OCI-LY3 (cell line): Measurements from ENCODE around the gene CNOT9.
"Not testable (repeated sequence)": the region's sequence is repeated elsewhere in the genome, so short reads cannot be mapped to it uniquely, and the experiment has no call there.

Experiments
- H2AFZ ChIP-seq: fragments of 200-600, 300-600 bp; shearing (Covaris generic); 2 replicates; pipeline ENCODE4 v1.6.0; 2014; ENCODE audit warnings: antibody characterized with exemption, low read depth, low read length
- H3K27ac ChIP-seq: fragments of 200-600, 300-600 bp; sonication (generic); 2 replicates; pipeline ENCODE4 v1.5.1; 2014; ENCODE audit warnings: mild to moderate bottlenecking, low read length, moderate library complexity, mixed read lengths
- H3K27me3 ChIP-seq: fragments of 200-600, 300-600 bp; sonication (generic); 2 replicates; pipeline ENCODE4 v1.6.1; 2014; ENCODE audit warnings: low read depth, low read length, mixed read lengths
- H3K36me3 ChIP-seq: fragments of 200-600, 300-600 bp; sonication (generic); replicated peaks from 2 replicates; pipeline ENCODE3; 2014; ENCODE audit warnings: low read depth, low read length, mixed read lengths
- H3K4me1 ChIP-seq: fragments of 300-600, 200-600 bp; sonication (generic); 2 replicates; pipeline ENCODE4 v1.6.1; 2014; ENCODE audit warnings: low read length, mixed read lengths
- H3K4me2 ChIP-seq: fragments of 200-600, 300-600 bp; sonication (generic); 2 replicates; pipeline ENCODE4 v1.6.1; 2014; ENCODE audit warnings: low read length, mixed read lengths
- H3K4me3 ChIP-seq: fragments of 300-600, 200-600 bp; sonication (generic); 2 replicates; pipeline ENCODE4 v1.5.1; 2014; ENCODE audit warnings: antibody characterized with exemption, mild to moderate bottlenecking, low read length, moderate library complexity
- H3K79me2 ChIP-seq: fragments of 300-600, 200-600 bp; shearing (Covaris generic); 2 replicates; pipeline ENCODE4 v1.6.1; 2014; ENCODE audit warnings: mild to moderate bottlenecking, low read length, mixed read lengths
- H3K9ac ChIP-seq: fragments of 300-600, 200-600 bp; shearing (Covaris generic); 2 replicates; pipeline ENCODE4 v1.6.0; 2014; ENCODE audit warnings: mild to moderate bottlenecking, low read length, moderate library complexity
- H3K9me3 ChIP-seq: fragments of 200-600, 300-600 bp; shearing (Covaris generic); 2 replicates; pipeline ENCODE4 v1.6.1; 2014; ENCODE audit warnings: low read length, mixed read lengths; ENCODE audit not compliant: insufficient read depth
- H4K20me1 ChIP-seq: fragments of 200-600, 300-600 bp; sonication (generic); 2 replicates; pipeline ENCODE4 v1.6.1; 2016; ENCODE audit warnings: low read length, mixed read lengths; ENCODE audit not compliant: insufficient read depth
- CTCF ChIP-seq: fragments of 200-600, 300-600 bp; sonication (generic); IDR thresholded peaks from 2 replicates; pipeline ENCODE4 v1.5.1; 2014; ENCODE audit warnings: antibody characterized with exemption, low read length, low read depth
- EZH2phosphoT487 ChIP-seq: fragments of 200-600 bp; shearing (Covaris generic); IDR thresholded peaks from 2 replicates; pipeline ENCODE4 v1.6.1; 2018; ENCODE audit warnings: antibody characterized with exemption, mixed run types, low read depth

Gene CNOT9

GRCh38 chr2:218568190-218569037, at the start of gene CNOT9, which contains the start of gene USP37:
TSS of gene CNOT9 (plus strand) at chr2:218568839. CDS start at chr2:218568955, 116 bp downstream.
TSS of gene USP37 (minus strand) at chr2:218568351. CDS start at chr2:218558653, 9,698 bp downstream.
- H3K79me2 ChIP-seq: peaks cover 93% of the 10 kb centered on the region
- H3K9ac ChIP-seq: peak within 1 kb of the TSS; percentile 97
- no peaks in the 10 kb centered on the region for H3K27me3 ChIP-seq
- H4K20me1 ChIP-seq: peaks cover 28% of the 10 kb centered on the region
- H3K27ac ChIP-seq: peak within 1 kb of the TSS; percentile 91
- H3K4me1 ChIP-seq: peaks cover 29% of the 10 kb centered on the region
- H3K4me2 ChIP-seq: peak within 1 kb of the TSS; percentile 94
- TF ChIP-seq CTCF (no peak), EZH2phosphoT487 (no peak)
- H3K4me3 ChIP-seq: peak within 1 kb of the TSS; percentile 100
- H3K9me3 ChIP-seq: no peaks in the 10 kb centered on the region
- H2AFZ ChIP-seq: peak within 1 kb of the TSS; percentile 86
- peaks cover 24% of the 10 kb centered on the region for H3K36me3 ChIP-seq

GRCh38 chr2:218518876-218519275, 49.8 kb upstream of the CNOT9 start:
- H3K27me3 ChIP-seq: no peaks in the 10 kb centered on the region
- H3K36me3 ChIP-seq: peaks cover 6% of the 10 kb centered on the region
- no peaks in the 10 kb centered on the region for H3K79me2 ChIP-seq
- H4K20me1 ChIP-seq: no peaks in the 10 kb centered on the region
- TF ChIP-seq CTCF (no peak), EZH2phosphoT487 (no peak)
- no peak overlapping the region for H2AFZ ChIP-seq
- H3K9me3 ChIP-seq: no peaks in the 10 kb centered on the region
- H3K4me2 ChIP-seq: no peak overlapping the region
- no peak overlapping the region for H3K4me3 ChIP-seq
- H3K4me1 ChIP-seq: peaks cover 10% of the 10 kb centered on the region
- no peak overlapping the region for H3K9ac ChIP-seq
- no peak overlapping the region for H3K27ac ChIP-seq

GRCh38 chr2:218523651-218524050, 45.0 kb upstream of the CNOT9 start:
- H4K20me1 ChIP-seq: no peaks in the 10 kb centered on the region
- no peaks in the 10 kb centered on the region for H3K79me2 ChIP-seq
- H3K9ac ChIP-seq: no peak overlapping the region
- no peaks in the 10 kb centered on the region for H3K4me1 ChIP-seq
- no peak overlapping the region for H3K27ac ChIP-seq
- no peaks in the 10 kb centered on the region for H3K27me3 ChIP-seq
- TF ChIP-seq CTCF (no peak), EZH2phosphoT487 (no peak)
- no peak overlapping the region for H2AFZ ChIP-seq
- H3K9me3 ChIP-seq: no peaks in the 10 kb centered on the region
- no peak overlapping the region for H3K4me3 ChIP-seq
- no peak overlapping the region for H3K4me2 ChIP-seq
- H3K36me3 ChIP-seq: peaks cover 18% of the 10 kb centered on the region

DNA sequence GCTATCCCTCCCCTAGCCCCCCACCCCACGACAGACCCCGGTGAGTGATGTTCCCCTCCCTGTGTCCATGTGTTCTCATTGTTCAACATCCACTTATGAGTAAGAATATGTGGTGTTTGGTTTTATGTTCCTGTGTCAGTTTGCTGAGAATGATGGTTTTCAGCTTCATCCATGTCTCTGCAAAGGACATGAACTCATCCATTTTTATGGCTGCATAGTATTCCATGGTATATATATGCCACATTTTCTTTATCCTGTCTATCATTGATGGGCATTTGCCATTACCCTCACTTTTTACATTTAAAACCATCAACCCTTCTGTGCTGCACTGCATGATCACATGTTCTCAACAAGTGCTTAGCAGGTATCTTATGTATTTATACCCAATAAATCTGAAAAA, 40.2 kb upstream of the CNOT9 start:
- H3K4me1 ChIP-seq, H3K27me3 ChIP-seq, H2AFZ ChIP-seq, H3K4me3 ChIP-seq, H3K27ac ChIP-seq, H3K9ac ChIP-seq, H3K79me2 ChIP-seq, H4K20me1 ChIP-seq, H3K4me2 ChIP-seq, H3K9me3 ChIP-seq: not testable (repeated sequence)
- peaks cover 36% of the 10 kb centered on the region for H3K36me3 ChIP-seq
